Karpas-422 (cell line): ENCODE data around the gene FAM181A. TPM values are rescaled to one million over a fixed set of nuclear protein-coding genes. Genes with fewer than 3 reads are reported as not detected.

Experiments used
- DNase-seq: peaks from one replicate; pipeline ENCODE4 v3.0.0-alpha.2; 2015
- H2AFZ ChIP-seq: fragments of 200-600 bp; sonication (generic); 2 replicates; pipeline ENCODE4 v1.6.1; 2014; ENCODE audit warnings: antibody characterized with exemption, low read length, mixed read lengths
- H3K27ac ChIP-seq: fragments of 200-600 bp; sonication (generic); 2 replicates; pipeline ENCODE4 v1.5.1; 2014; ENCODE audit warnings: mild to moderate bottlenecking, low read length, moderate library complexity
- H3K27me3 ChIP-seq: fragments of 200-600 bp; sonication (generic); 2 replicates; pipeline ENCODE4 v1.6.1; 2014; ENCODE audit warnings: low read length, mixed read lengths
- H3K36me3 ChIP-seq: fragments of 200-600 bp; sonication (generic); 2 replicates; pipeline ENCODE4 v1.6.1; 2014; ENCODE audit warnings: low read length, mixed read lengths; ENCODE audit not compliant: insufficient read depth
- H3K4me1 ChIP-seq: fragments of 200-600 bp; sonication (generic); 2 replicates; pipeline ENCODE4 v1.6.1; 2014; ENCODE audit warnings: mild to moderate bottlenecking, low read length, mixed read lengths
- H3K4me2 ChIP-seq: fragments of 200-600 bp; sonication (generic); 2 replicates; pipeline ENCODE4 v1.6.1; 2014; ENCODE audit warnings: low read length, low read depth, mild to moderate bottlenecking; ENCODE audit not compliant: poor library complexity, severe bottlenecking
- H3K4me3 ChIP-seq: fragments of 200-600 bp; sonication (generic); 2 replicates; pipeline ENCODE4 v1.5.1; 2014; ENCODE audit warnings: mild to moderate bottlenecking, antibody characterized with exemption, low read length, mixed read lengths
- H3K79me2 ChIP-seq: fragments of 200-600 bp; sonication (generic); 2 replicates; pipeline ENCODE4 v1.6.1; 2014; ENCODE audit warnings: mild to moderate bottlenecking, low read length, mixed read lengths
- H3K9ac ChIP-seq: fragments of 200-600 bp; sonication (generic); 2 replicates; pipeline ENCODE4 v1.6.0; 2014; ENCODE audit warnings: low read length
- H3K9me2 ChIP-seq: fragments of 200-600 bp; sonication (generic), shearing (Covaris generic); replicated peaks from 2 replicates; pipeline ENCODE4 v1.6.0; 2014; ENCODE audit warnings: mild to moderate bottlenecking, low read length, moderate library complexity; ENCODE audit not compliant: insufficient read depth
- H3K9me3 ChIP-seq: fragments of 300-700, 200-600 bp; sonication (generic); 2 replicates; pipeline ENCODE4 v1.6.1; 2014; ENCODE audit warnings: low read length, mixed read lengths
- H4K20me1 ChIP-seq: fragments of 200-600 bp; sonication (generic); 2 replicates; pipeline ENCODE4 v1.6.1; 2014; ENCODE audit warnings: mild to moderate bottlenecking, antibody characterized with exemption, low read length, low read depth; ENCODE audit not compliant: insufficient read depth
- total RNA-seq: library from RNA; depleted of rRNA; stranded (reverse); fragments of >200 nt; shearing (Covaris generic); gene quantifications from 2 replicates; pipeline ENCODE4 v1.2.3, GENCODE V29; 2014; ENCODE audit warnings: low replicate concordance

FAM181A gene
- total RNA-seq, 1 experiment from 2014 or later: not detected

- H3K9me2 ChIP-seq: no peaks in the 10 kb centered on the region
- no peaks in the 10 kb centered on the region for H3K27me3 ChIP-seq
- H3K4me3 ChIP-seq: no peak overlapping the region
- DNase-seq: no peak
- no peaks in the 10 kb centered on the region for H3K4me1 ChIP-seq
- no peaks in the 10 kb centered on the region for H3K36me3 ChIP-seq
- no peaks in the 10 kb centered on the region for H3K9me3 ChIP-seq
- H3K4me2 ChIP-seq: no peak overlapping the region
- H3K79me2 ChIP-seq: no peaks in the 10 kb centered on the region
- no peak overlapping the region for H3K9ac ChIP-seq
- no peak overlapping the region for H3K27ac ChIP-seq
- no peak overlapping the region for H2AFZ ChIP-seq
- H4K20me1 ChIP-seq: peaks cover 7% of the 10 kb centered on the region; the same call in 1 of the 2 replicates
Measured at GRCh38 chr14:93945070-93945399, 17.9 kb downstream of the FAM181A start.

- H2AFZ ChIP-seq: no peak overlapping the region
- H3K79me2 ChIP-seq: no peaks in the 10 kb centered on the region
- no peaks in the 10 kb centered on the region; the same call in 1 of the 2 replicates for H4K20me1 ChIP-seq
- H3K27ac ChIP-seq: no peak overlapping the region
- H3K4me2 ChIP-seq: no peak overlapping the region
- H3K9ac ChIP-seq: no peak overlapping the region
- no peaks in the 10 kb centered on the region for H3K9me3 ChIP-seq
- H3K4me1 ChIP-seq: no peaks in the 10 kb centered on the region
- DNase-seq: no peak
- H3K36me3 ChIP-seq: no peaks in the 10 kb centered on the region
- no peaks in the 10 kb centered on the region for H3K9me2 ChIP-seq
- H3K27me3 ChIP-seq: no peaks in the 10 kb centered on the region
- no peak overlapping the region for H3K4me3 ChIP-seq
Measured at GRCh38 chr14:93946104-93946503, 19.0 kb downstream of the FAM181A start.

GRCh38 chr14:93946541-93947090 is 19.5 kb downstream of the FAM181A start:
- Histone ChIP-seq H3K27ac (no peak overlapping the region), H3K4me3 (no peak overlapping the region), H3K9me2 (no peaks in the 10 kb centered on the region), H4K20me1 (no peaks in the 10 kb centered on the region; the same call in 1 of the 2 replicates), H3K4me2 (no peak overlapping the region), H3K27me3 (no peaks in the 10 kb centered on the region), H3K9ac (no peak overlapping the region), H2AFZ (no peak overlapping the region), H3K79me2 (no peaks in the 10 kb centered on the region), H3K4me1 (no peaks in the 10 kb centered on the region), H3K36me3 (no peaks in the 10 kb centered on the region), H3K9me3 (no peaks in the 10 kb centered on the region)
- DNase-seq: no peak

GRCh38 chr14:93947282-93947681 is 20.1 kb downstream of the FAM181A start:
- no peak overlapping the region for H2AFZ ChIP-seq
- no peak overlapping the region for H3K4me3 ChIP-seq
- H3K4me1 ChIP-seq: no peaks in the 10 kb centered on the region
- H3K9me2 ChIP-seq: no peaks in the 10 kb centered on the region
- H4K20me1 ChIP-seq: no peaks in the 10 kb centered on the region; the same call in 1 of the 2 replicates
- H3K36me3 ChIP-seq: no peaks in the 10 kb centered on the region
- H3K27me3 ChIP-seq: no peaks in the 10 kb centered on the region
- no peak overlapping the region for H3K9ac ChIP-seq
- no peak overlapping the region for H3K27ac ChIP-seq
- no peak overlapping the region for H3K4me2 ChIP-seq
- H3K9me3 ChIP-seq: no peaks in the 10 kb centered on the region
- no peaks in the 10 kb centered on the region for H3K79me2 ChIP-seq
- no peak for DNase-seq

- no peaks in the 10 kb centered on the region for H3K9me2 ChIP-seq
- DNase-seq: no peak
- H3K27ac ChIP-seq: no peak overlapping the region
- no peak overlapping the region for H3K4me2 ChIP-seq
- H2AFZ ChIP-seq: no peak overlapping the region
- no peaks in the 10 kb centered on the region for H3K27me3 ChIP-seq
- H3K9me3 ChIP-seq: no peaks in the 10 kb centered on the region
- H4K20me1 ChIP-seq: no peaks in the 10 kb centered on the region; the same call in 1 of the 2 replicates
- no peak overlapping the region for H3K4me3 ChIP-seq
- H3K36me3 ChIP-seq: no peaks in the 10 kb centered on the region
- no peak overlapping the region for H3K9ac ChIP-seq
- no peaks in the 10 kb centered on the region for H3K4me1 ChIP-seq
- H3K79me2 ChIP-seq: no peaks in the 10 kb centered on the region
Measured at GRCh38 chr14:93949511-93950075, 22.4 kb downstream of the FAM181A start.

- Histone ChIP-seq H3K9me2 (no peaks in the 10 kb centered on the region), H3K4me1 (peaks cover 11% of the 10 kb centered on the region), H2AFZ (no peak overlapping the region), H3K9me3 (no peaks in the 10 kb centered on the region), H3K4me3 (no peak overlapping the region), H3K4me2 (no peak overlapping the region), H3K9ac (no peak overlapping the region), H3K79me2 (no peaks in the 10 kb centered on the region), H3K27ac (no peak overlapping the region), H3K27me3 (no peaks in the 10 kb centered on the region), H3K36me3 (no peaks in the 10 kb centered on the region), H4K20me1 (no peaks in the 10 kb centered on the region; the same call in 1 of the 2 replicates)
- no peak for DNase-seq
Measured at GRCh38 chr14:93950948-93951634, 23.9 kb downstream of the FAM181A start.

- no peaks in the 10 kb centered on the region for H3K79me2 ChIP-seq
- H3K9me3 ChIP-seq: no peaks in the 10 kb centered on the region
- H3K27me3 ChIP-seq: no peaks in the 10 kb centered on the region
- H3K4me3 ChIP-seq: no peak overlapping the region
- no peak overlapping the region for H3K4me2 ChIP-seq
- H3K36me3 ChIP-seq: no peaks in the 10 kb centered on the region
- no peak overlapping the region for H3K27ac ChIP-seq
- no peaks in the 10 kb centered on the region; the same call in 1 of the 2 replicates for H4K20me1 ChIP-seq
- peaks cover 11% of the 10 kb centered on the region for H3K4me1 ChIP-seq
- DNase-seq: no peak
- H2AFZ ChIP-seq: no peak overlapping the region
- no peaks in the 10 kb centered on the region for H3K9me2 ChIP-seq
- H3K9ac ChIP-seq: no peak overlapping the region
Measured at GRCh38 chr14:93951635-93952540, 24.7 kb downstream of the FAM181A start.

- Histone ChIP-seq H3K9me2 (no peaks in the 10 kb centered on the region), H4K20me1 (no peaks in the 10 kb centered on the region; the same call in 1 of the 2 replicates), H3K27ac (no peak overlapping the region), H3K79me2 (no peaks in the 10 kb centered on the region), H3K9ac (no peak overlapping the region), H3K27me3 (no peaks in the 10 kb centered on the region), H3K4me3 (no peak overlapping the region), H3K36me3 (no peaks in the 10 kb centered on the region), H3K4me2 (no peak overlapping the region), H2AFZ (no peak overlapping the region), H3K4me1 (peaks cover 11% of the 10 kb centered on the region), H3K9me3 (no peaks in the 10 kb centered on the region)
- no peak for DNase-seq
Measured at GRCh38 chr14:93952829-93953228, 25.7 kb downstream of the FAM181A start.
